Measurements from ENCODE around the gene OTX2.

Gene OTX2

DNA sequence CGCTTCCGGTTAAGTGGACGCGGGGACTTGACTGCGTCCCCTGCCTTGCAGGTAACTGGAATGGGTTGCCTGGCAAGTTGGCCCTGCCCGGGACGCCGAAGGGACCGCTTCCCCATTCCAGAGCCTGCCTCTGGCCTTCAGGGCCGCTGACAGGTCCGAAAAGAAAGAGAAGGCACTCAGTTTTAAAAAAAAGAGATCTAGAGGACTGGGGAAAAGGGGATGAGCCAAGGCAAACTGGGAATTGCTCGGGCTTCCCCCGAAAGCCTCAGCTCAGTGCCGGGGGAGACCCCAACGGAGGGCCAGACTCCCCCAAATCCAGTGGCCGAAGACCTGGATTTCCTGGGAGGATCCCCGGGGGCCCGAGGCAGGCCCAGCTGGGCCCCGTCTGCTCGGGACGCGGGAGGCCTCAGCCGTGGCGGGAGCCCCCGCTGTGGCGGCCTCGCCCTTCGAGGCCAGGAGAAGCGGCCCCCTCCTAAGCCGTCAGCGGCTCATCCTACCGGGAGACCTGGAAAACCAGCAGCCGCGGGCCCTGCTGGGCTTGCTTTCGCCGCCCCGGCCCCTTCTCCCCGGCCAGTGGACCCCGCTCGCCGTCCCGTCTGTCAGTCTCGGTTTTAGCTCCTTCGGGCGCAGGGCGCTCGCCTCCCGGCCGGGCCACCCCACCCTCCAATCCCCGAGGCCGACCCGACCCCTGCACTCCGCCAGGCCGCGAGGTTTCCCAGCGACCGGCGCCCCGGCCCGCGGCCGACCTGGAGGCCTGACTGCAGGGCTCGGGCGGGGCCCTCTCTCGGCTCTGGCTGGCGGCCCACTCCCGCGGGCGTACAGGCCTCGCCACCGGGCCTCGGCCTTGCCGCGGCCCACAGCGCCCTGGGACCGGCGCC, 12.5 kb downstream of the OTX2 start:
- DNase-seq, result no peak
- in situ Hi-C loops (cut with MboI; ENCODE audit: low pct_unique_long_range_greater_than_20kb, low sequenced_read_pairs), result no loop called here

- DNase-seq, result no peak
- in situ Hi-C loops (cut with MboI; ENCODE audit: low pct_unique_long_range_greater_than_20kb, low sequenced_read_pairs), result no loop called here
These were observed 13.2 kb downstream of the OTX2 start for GRCh38 chr14:56797003-56797568.

GRCh38 chr14:56796259-56796658, 14.0 kb downstream of the OTX2 start:
- no peak for DNase-seq
- in situ Hi-C loops (cut with MboI; ENCODE audit: low pct_unique_long_range_greater_than_20kb, low sequenced_read_pairs), result no loop called here

DNA sequence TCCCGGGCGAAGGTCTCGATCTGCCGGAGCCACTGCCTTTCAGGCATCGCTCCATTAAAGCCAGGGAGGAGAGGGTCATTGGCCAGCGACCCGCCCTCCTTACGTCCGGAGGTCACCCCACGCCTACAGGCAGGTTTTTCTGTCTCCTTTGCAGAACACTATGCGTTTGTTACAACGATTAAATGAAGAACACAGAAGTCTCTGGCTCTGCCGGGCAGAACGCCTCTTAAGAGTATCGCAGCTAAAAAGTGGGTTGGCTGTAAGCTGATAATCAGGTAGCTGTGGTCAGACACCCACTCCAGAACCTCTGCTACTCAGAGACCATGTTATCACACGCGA, 15.0 kb downstream of the OTX2 start:
- DNase-seq, result no peak
- in situ Hi-C loops (cut with MboI; ENCODE audit: low pct_unique_long_range_greater_than_20kb, low sequenced_read_pairs), result no loop called here

GRCh38 chr14:56794557-56795283, 15.6 kb downstream of the OTX2 start:
- in situ Hi-C loops (cut with MboI; ENCODE audit: low pct_unique_long_range_greater_than_20kb, low sequenced_read_pairs), result no loop called here
- DNase-seq, result no peak

DNA sequence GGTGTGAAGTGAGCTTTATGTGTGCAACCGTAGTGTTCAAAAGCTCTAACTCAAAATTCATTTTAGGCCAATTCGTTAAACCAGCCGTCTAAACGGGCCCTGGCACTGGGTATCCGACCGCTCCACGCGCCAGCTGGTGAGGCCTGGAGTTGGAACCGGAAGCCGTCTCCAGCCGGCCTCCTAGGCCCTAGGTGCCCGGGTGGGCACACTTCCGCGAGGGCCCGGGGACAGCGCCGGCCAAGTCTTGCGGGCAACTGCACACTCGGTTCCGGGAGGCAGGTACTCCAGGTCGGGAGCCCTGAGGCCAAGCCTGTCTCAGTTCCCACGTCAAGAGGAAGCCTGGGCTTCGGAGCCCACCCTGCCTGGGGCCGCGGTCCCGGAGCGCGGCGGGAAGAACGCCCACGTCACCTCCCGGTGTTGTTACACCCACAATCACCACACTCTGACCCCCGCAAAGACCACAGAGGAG, 16.2 kb downstream of the OTX2 start:
- in situ Hi-C loops (cut with MboI; ENCODE audit: low pct_unique_long_range_greater_than_20kb, low sequenced_read_pairs), result no loop called here
- DNase-seq, result no peak

DNA sequence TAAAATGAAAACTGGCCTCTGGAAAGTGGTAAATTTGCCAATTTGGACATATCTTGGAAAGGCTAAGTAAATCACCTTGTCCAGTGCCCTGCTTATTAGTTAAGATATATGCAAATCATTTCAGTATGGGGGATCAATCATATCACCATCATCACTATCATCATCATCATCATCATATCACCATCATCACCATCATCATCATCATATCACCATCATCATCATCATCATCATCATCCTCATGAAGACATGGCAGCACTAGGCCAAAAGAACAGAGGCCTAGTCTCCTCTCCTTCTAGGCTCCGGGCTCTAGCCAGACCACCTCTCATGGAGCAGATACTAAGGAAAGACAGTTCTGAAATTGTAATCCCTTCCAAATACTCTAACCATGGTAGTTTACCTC, 20.3 kb downstream of the OTX2 start:
- no peak for DNase-seq
- in situ Hi-C loops (cut with MboI; ENCODE audit: low pct_unique_long_range_greater_than_20kb, low sequenced_read_pairs), result no loop called here

- in situ Hi-C loops (cut with MboI; ENCODE audit: low pct_unique_long_range_greater_than_20kb, low sequenced_read_pairs), result no loop called here
- DNase-seq, result no peak
These were observed 22.7 kb downstream of the OTX2 start for GRCh38 chr14:56787530-56787929.

DNA sequence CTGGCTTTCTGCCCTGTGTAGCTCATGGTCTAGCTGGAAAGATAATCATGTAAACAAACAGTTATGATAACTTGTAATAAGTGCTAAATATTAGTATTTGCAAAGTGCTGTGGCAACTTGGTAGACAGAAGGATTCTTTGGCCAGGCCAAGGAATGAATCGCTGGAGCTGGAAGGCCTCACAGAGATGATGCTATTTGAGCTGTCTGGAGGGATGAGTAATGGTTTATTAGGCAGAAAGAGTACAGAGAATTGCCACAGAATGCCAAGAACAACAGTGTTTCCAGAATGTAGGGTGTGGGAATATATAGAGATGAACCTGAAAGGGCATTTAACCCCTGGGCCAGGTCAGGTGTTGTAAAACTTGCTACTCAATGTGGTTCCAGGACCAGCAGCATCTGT, 27.6 kb downstream of the OTX2 start:
- in situ Hi-C loops (cut with MboI; ENCODE audit: low pct_unique_long_range_greater_than_20kb, low sequenced_read_pairs), result no loop called here
- no peak for DNase-seq

DNA sequence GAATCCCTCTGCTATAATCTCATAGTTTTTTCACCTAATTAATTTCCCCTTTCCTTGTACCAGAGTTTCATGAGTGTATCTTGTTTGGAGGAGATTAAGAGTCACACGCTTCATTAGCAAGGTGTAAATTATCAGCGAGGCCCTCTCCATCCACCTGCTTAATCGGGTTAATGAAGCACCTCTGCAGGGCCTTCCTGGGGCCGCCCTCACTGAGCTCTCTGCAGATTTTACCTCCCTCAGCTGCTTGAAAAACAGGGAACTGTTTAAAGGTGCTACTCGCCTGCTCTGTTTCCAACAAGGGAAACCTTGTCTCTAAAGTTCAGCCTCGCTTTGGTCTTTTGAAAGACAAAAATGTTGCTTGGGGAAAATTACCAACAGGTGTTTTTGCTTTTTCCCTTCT, 35.8 kb downstream of the OTX2 start:
- no peak for DNase-seq
- in situ Hi-C loops (cut with MboI; ENCODE audit: low pct_unique_long_range_greater_than_20kb, low sequenced_read_pairs), result no loop called here

DNA sequence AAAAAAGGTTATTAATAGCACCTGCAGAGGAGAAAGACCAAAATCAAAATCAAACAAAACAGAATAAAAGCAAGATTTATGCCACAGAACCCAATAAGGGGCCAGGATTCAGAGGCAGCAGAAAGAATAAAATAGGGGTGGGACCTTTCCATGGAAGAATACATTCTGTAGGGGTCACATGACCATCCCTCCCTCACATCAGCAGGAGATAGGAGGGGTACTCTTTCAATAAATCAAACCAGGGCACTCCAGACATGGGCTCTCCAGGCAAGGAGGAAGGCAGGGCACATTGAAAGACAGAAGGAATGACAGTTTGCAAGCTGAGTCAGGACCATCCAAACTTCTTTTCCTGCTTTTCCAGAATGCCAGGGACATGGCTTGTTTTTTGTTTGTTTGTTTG, 39.8 kb downstream of the OTX2 start:
- DNase-seq, result no peak
- in situ Hi-C loops (cut with MboI; ENCODE audit: low pct_unique_long_range_greater_than_20kb, low sequenced_read_pairs), result no loop called here

GRCh38 chr14:56760164-56760914, 49.9 kb downstream of the OTX2 start:
- in situ Hi-C loops (cut with MboI; ENCODE audit: low pct_unique_long_range_greater_than_20kb, low sequenced_read_pairs), result no loop called here
- DNase-seq, result no peak

GRCh38 chr14:56759633-56760032, 50.6 kb downstream of the OTX2 start:
- DNase-seq, result no peak
- in situ Hi-C loops (cut with MboI; ENCODE audit: low pct_unique_long_range_greater_than_20kb, low sequenced_read_pairs), result no loop called here

GRCh38 chr14:56759094-56759493, 51.2 kb downstream of the OTX2 start:
- DNase-seq, result no peak
- in situ Hi-C loops (cut with MboI; ENCODE audit: low pct_unique_long_range_greater_than_20kb, low sequenced_read_pairs), result no loop called here

GRCh38 chr14:56754921-56755320, 55.4 kb downstream of the OTX2 start:
- no peak for DNase-seq
- in situ Hi-C loops (cut with MboI; ENCODE audit: low pct_unique_long_range_greater_than_20kb, low sequenced_read_pairs), result no loop called here

- in situ Hi-C loops (cut with MboI; ENCODE audit: low pct_unique_long_range_greater_than_20kb, low sequenced_read_pairs), result no loop called here
- no peak for DNase-seq
These were observed 56.9 kb downstream of the OTX2 start for GRCh38 chr14:56753396-56753795.

GRCh38 chr14:56752428-56752827, 57.9 kb downstream of the OTX2 start:
- DNase-seq, result no peak
- in situ Hi-C loops (cut with MboI; ENCODE audit: low pct_unique_long_range_greater_than_20kb, low sequenced_read_pairs), result no loop called here

DNA sequence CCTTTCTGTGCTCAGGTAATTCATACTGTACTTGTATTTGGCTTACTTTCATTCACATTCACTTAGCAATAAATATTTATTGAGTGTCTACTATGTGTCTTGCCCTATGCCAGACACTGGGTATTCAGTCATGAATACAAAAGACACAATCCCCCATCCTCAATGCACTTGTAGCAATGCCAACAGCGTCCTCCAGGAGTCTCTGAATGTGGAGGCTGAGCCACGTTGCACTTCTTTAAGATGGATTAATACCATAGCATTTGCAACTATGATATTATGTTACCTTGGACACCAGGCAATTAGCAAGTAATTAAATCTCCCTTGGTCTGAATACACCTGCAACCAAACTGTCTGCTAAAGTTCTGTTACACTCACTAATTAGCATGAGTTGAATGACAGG, 58.8 kb downstream of the OTX2 start:
- DNase-seq, result no peak
- in situ Hi-C loops (cut with MboI; ENCODE audit: low pct_unique_long_range_greater_than_20kb, low sequenced_read_pairs), result no loop called here
